Caco-2 (cell line): ENCODE measurements around the gene CD200R1L. TPM values are rescaled to one million over a fixed set of nuclear protein-coding genes. Genes with fewer than 3 reads are reported as not detected.

ENCODE experiments used
- BruUV-seq: library from RNA; stranded (reverse); fragments of 400-500 nt; replicated peaks from 2 replicates; lab custom pipeline; 2021; lab: Mats Ljungman, UMichigan
- CTCF ChIA-PET: fragments of 300-600 bp; sonication (Branson Sonifier 250); formaldehyde crosslinking; loops from one replicate; lab custom pipeline; 2022; ENCODE audit warnings: antibody characterized with exemption; lab: Charles Lee
- POLR2A ChIA-PET: fragments of 300-600 bp; sonication (Branson Sonifier 250); formaldehyde crosslinking; loops from one replicate; lab custom pipeline; 2022; ENCODE audit warnings: antibody characterized with exemption; lab: Charles Lee
- DNase-seq, 2 experiments: peaks; one replicate each; pipeline versions ENCODE4 v3.0.0 to v3.0.0-alpha.2; 2020 to 2022
- H3K27me3 ChIP-seq: replicated peaks from 2 replicates; pipeline ENCODE4 v1.6.0; 2011; ENCODE audit warnings: low read length; ENCODE audit not compliant: control insufficient read depth, insufficient read depth
- H3K36me3 ChIP-seq: 2 replicates; pipeline ENCODE4 v1.5.1; 2011; ENCODE audit warnings: low read length; ENCODE audit not compliant: control insufficient read depth, insufficient read depth
- H3K4me1 ChIP-seq: fragments of 250-450 bp; sonication (Bioruptor Pico); 2 replicates; pipeline ENCODE4 v1.5.1; 2020; ENCODE audit warnings: mild to moderate bottlenecking
- H3K4me3 ChIP-seq: 2 replicates; pipeline ENCODE4 v1.5.1; 2011; ENCODE audit warnings: low read depth, mild to moderate bottlenecking, control low read depth, low read length
- H3K9me3 ChIP-seq: fragments of 250-450 bp; sonication (Bioruptor Pico); 2 replicates; pipeline ENCODE4 v1.5.1; 2020; ENCODE audit warnings: mild to moderate bottlenecking, moderate library complexity
- H3K27ac Mint-ChIP-seq: one replicate; pipeline ENCODE4 v1.8.0; 2022; ENCODE audit warnings: mixed read lengths; ENCODE audit not compliant: unreplicated experiment
- H3K27me3 Mint-ChIP-seq: one replicate; pipeline ENCODE4 v1.8.0; 2022; ENCODE audit warnings: mixed read lengths; ENCODE audit not compliant: insufficient read depth, unreplicated experiment
- H3K36me3 Mint-ChIP-seq: one replicate; pipeline ENCODE4 v1.8.0; 2022; ENCODE audit warnings: mild to moderate bottlenecking, mixed read lengths; ENCODE audit not compliant: insufficient read depth, unreplicated experiment
- H3K4me1 Mint-ChIP-seq: one replicate; pipeline ENCODE4 v1.8.0; 2022; ENCODE audit warnings: low read depth, mixed read lengths; ENCODE audit not compliant: unreplicated experiment
- H3K4me3 Mint-ChIP-seq: one replicate; pipeline ENCODE4 v1.8.0; 2022; ENCODE audit warnings: mild to moderate bottlenecking, moderate library complexity, mixed read lengths; ENCODE audit not compliant: unreplicated experiment
- H3K9me3 Mint-ChIP-seq: one replicate; pipeline ENCODE4 v1.8.0; 2022; ENCODE audit warnings: mixed read lengths; ENCODE audit not compliant: unreplicated experiment
- CTCF ChIP-seq, 2 experiments: fragments of 200-600 bp in 1 of 2; IDR thresholded peaks; 1 replicate in 1 of 2; 2 replicates in 1 of 2; pipeline versions ENCODE4 v1.5.1 to v1.8.0; 2011 to 2022; ENCODE audit warnings: antibody characterized with exemption in 1 of 2, control low read depth in 1 of 2, inconsistent platforms in 1 of 2, low read depth in 1 of 2, low read length in 1 of 2, mild to moderate bottlenecking in 1 of 2, moderate library complexity in 1 of 2; ENCODE audit not compliant: insufficient read depth in 1 of 2, severe bottlenecking in 1 of 2, unreplicated experiment in 1 of 2
- intact Hi-C: fragments of 100-400 bp; cut with micrococcal nuclease; formaldehyde crosslinking; loops from one replicate; pipeline ENCODE4 v1.10.0; 2022; ENCODE audit not compliant: unreplicated experiment
- total RNA-seq: library from RNA; stranded (reverse); gene quantifications from 2 replicates; pipeline ENCODE4 v1.2.3, GENCODE V29; 2022

Gene CD200R1L
- total RNA-seq, 1 experiment from 2014 or later: not detected

DNA sequence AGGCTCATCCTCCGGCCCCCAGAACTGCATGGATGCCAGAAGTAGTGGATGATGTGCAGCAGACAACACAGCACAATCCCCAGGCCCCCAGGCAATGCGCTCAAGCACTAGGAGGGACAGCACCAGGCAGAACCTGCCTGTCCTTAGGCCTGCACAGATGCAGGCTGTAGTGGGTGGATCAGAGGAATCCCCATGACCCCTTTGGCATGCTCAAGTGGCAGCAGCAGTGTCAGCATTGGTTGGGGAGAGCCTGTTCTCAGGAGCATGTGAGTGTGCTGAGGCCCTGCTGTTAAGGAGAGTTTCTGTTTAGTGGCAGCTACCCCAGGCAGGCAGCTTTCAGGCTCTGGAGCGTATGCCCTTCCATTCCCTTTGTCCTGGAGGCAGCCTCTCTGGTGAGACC, 25.1 kb upstream of the CD200R1L start:
- no peak overlapping the region for H3K27ac Mint-ChIP-seq
- Histone ChIP-seq H3K36me3 (no peaks in the 10 kb centered on the region), H3K9me3 (peaks cover 8% of the 10 kb centered on the region; the same call in 1 of the 2 replicates), H3K4me1 (no peaks in the 10 kb centered on the region), H3K27me3 (no peaks in the 10 kb centered on the region), H3K4me3 (no peak overlapping the region)
- no peak for TF ChIP-seq CTCF (IDR thresholded peaks at IDR 0.05; ENCODE audit: insufficient read depth in 1 of 2, low read depth in 1 of 2, low read length in 1 of 2, severe bottlenecking in 1 of 2, unreplicated experiment in 1 of 2)
- BruUV-seq: no TSS peak
- no peak overlapping the region for H3K4me3 Mint-ChIP-seq
- peaks cover 3% of the 10 kb centered on the region for H3K27me3 Mint-ChIP-seq
- DNase-seq: no peak
- POLR2A ChIA-PET: no interaction called here
- intact Hi-C loops: no loop called here
- peaks cover 5% of the 10 kb centered on the region for H3K4me1 Mint-ChIP-seq
- CTCF ChIA-PET: no interaction called here
- H3K9me3 Mint-ChIP-seq: peaks cover 32% of the 10 kb centered on the region
- H3K36me3 Mint-ChIP-seq: no peaks in the 10 kb centered on the region

- no peak for DNase-seq
- peaks cover 24% of the 10 kb centered on the region for H3K9me3 Mint-ChIP-seq
- H3K4me3 ChIP-seq: no peak overlapping the region
- peaks cover 5% of the 10 kb centered on the region for H3K27me3 Mint-ChIP-seq
- no peak for TF ChIP-seq CTCF (IDR thresholded peaks at IDR 0.05; ENCODE audit: insufficient read depth in 1 of 2, low read depth in 1 of 2, low read length in 1 of 2, severe bottlenecking in 1 of 2, unreplicated experiment in 1 of 2)
- BruUV-seq: no TSS peak
- POLR2A ChIA-PET: no interaction called here
- no peaks in the 10 kb centered on the region for H3K36me3 Mint-ChIP-seq
- H3K4me1 Mint-ChIP-seq: no peaks in the 10 kb centered on the region
- intact Hi-C loops: no loop called here
- H3K27me3 ChIP-seq: no peaks in the 10 kb centered on the region
- no peak overlapping the region for H3K4me3 Mint-ChIP-seq
- no peaks in the 10 kb centered on the region for H3K36me3 ChIP-seq
- no peaks in the 10 kb centered on the region for H3K4me1 ChIP-seq
- no peak overlapping the region for H3K27ac Mint-ChIP-seq
- CTCF ChIA-PET: no interaction called here
- H3K9me3 ChIP-seq: peaks cover 8% of the 10 kb centered on the region; the same call in 1 of the 2 replicates
These were observed 19.1 kb upstream of the CD200R1L start for GRCh38 chr3:112865757-112866156.

DNA sequence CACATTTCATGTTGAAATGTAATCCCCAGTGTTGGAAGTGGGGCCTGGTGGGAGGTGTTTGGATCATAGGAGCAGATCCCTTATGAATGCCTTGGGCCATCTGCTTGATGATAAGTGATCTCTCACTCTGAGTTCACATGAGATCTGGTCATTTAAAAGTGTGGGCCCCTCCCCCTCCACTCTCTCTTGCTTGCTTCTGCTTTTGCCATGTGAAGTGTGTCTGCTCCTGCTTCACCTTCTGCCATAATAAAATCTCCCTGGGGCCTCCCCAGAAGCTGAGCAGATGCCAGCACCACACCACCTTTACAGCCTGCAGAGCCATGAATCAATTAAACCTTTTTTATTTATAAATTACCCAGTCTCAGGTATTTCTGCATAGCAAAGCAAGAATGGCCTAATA, 14.2 kb upstream of the CD200R1L start:
- Histone ChIP-seq H3K27me3 (no peaks in the 10 kb centered on the region), H3K4me1 (no peaks in the 10 kb centered on the region), H3K36me3 (no peaks in the 10 kb centered on the region), H3K9me3 (no peaks in the 10 kb centered on the region), H3K4me3 (no peak overlapping the region)
- no peak overlapping the region for H3K27ac Mint-ChIP-seq
- no peak for TF ChIP-seq CTCF (IDR thresholded peaks at IDR 0.05; ENCODE audit: insufficient read depth in 1 of 2, low read depth in 1 of 2, low read length in 1 of 2, severe bottlenecking in 1 of 2, unreplicated experiment in 1 of 2)
- no peak for DNase-seq
- H3K27me3 Mint-ChIP-seq: peaks cover 3% of the 10 kb centered on the region
- H3K4me3 Mint-ChIP-seq: no peak overlapping the region
- peaks cover 5% of the 10 kb centered on the region for H3K9me3 Mint-ChIP-seq
- intact Hi-C loops: no loop called here
- H3K36me3 Mint-ChIP-seq: no peaks in the 10 kb centered on the region
- CTCF ChIA-PET: no interaction called here
- no TSS peak for BruUV-seq
- H3K4me1 Mint-ChIP-seq: peaks cover 7% of the 10 kb centered on the region
- POLR2A ChIA-PET: no interaction called here
